Left lobe of liver (tissue), 2 donors: ENCODE data around the gene GABARAP. TPM values are rescaled to one million over a fixed set of nuclear protein-coding genes. Genes with fewer than 3 reads are reported as not detected.
A peak's percentile ranks its signal among the peaks of the same experiment; 100 is the strongest.

Experiments used
- ATAC-seq: fragments of 200-7000 bp; cut with Tn5 transposase; one replicate; pipeline ENCODE4 v1.9.1; 2020; ENCODE audit warnings: mild to moderate bottlenecking, moderate library complexity
- DNase-seq: peaks from one replicate; pipeline ENCODE4 v3.0.0-alpha.2; 2020; ENCODE audit warnings: low spot score
- total RNA-seq: library from RNA; stranded (reverse); gene quantifications from one replicate; pipeline ENCODE4 v1.2.1, GENCODE V29; 2021
- donor health status: DM: no; HTN: no; CAD: no; lungs with moderate emphysema.
- donor health status: DM: no; HTN: yes; CAD: no.

GABARAP gene
- total RNA-seq, 1 donor from 2014 or later: 235 TPM

- no peak for ATAC-seq
- no peak for DNase-seq
Observed at GRCh38 chr17:7208754-7209460, 33.3 kb downstream of the GABARAP start.

DNA sequence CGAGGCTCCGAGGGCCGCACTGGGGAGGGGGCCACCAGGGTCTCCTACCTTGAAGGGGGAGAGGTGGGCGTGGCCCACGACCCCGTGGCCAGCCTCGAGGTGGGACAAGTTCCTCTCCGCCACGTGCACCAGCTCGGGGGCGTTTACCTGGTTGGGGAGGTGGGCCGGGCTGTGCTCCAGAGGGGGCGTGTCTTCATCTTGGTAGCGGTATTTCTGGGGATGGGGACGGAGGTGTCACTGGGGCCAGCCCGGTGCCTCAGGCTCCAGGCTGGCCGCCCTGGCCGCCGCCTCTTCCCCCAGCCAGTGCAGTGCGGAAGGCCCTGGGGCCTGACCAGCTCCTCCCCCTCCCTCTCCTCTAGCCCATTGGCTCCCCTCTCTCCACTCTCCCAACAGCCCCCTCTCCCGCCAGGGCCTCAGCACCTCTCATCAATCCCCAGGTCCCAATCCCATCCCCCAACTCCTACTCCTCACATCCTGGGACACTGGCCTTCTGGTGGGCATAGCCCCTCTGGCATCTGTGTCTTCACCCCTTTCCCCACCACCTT, 34.1 kb downstream of the GABARAP start:
- ATAC-seq (no peak), DNase-seq (no peak)

GRCh38 chr17:7207120-7208001, 34.9 kb downstream of the GABARAP start:
- no peak for DNase-seq
- no peak for ATAC-seq

DNA sequence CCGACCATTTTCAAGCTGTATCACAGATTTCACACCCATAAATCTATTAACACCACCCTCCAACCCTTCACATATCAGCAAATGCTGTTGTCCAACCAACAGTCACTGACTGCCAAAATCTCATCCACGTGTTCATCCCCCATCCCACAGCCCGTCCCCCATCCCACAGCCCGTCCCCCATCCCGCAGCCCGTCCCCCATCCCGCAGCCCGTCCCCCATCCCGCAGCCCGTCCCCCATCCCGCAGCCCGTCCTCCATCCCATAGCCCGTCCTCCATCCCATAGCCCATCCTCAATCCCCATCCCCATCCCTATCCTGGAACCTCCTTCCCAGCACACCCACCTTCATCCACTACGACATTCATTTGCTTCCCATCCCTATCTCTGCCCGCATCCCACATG, 36.7 kb downstream of the GABARAP start:
- no peak for DNase-seq
- no peak for ATAC-seq

DNA sequence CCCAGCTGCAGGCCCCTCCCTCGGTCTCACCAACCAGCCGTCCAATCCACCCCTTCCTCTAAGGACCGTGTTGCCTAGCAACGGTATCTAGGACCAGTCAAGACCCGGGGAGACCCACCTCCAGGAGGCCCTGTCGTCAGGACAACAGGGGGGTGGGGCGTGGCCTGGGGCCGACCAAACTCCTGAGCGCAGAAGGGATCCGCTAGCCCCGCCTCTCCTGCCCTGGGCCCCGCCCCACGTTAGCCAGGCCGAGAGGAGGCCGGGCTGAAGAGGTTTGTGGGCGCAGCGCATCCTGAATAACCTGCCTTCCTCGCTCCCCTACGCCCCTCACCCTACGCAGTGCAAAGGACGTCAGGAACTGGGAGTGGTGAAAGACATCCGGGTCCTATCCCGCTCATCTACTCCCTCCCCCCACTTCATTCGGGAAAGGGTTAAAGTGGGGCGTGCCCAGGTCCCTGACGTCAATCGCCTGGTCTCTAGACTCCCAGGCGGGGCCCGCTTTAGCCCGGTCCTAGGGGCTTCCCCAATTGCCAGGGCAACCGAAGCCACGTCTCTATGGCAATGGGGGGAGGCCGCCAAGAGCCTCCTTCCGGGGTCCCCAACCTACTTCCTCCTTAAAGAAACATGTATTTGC, 37.3 kb downstream of the GABARAP start:
- ATAC-seq: peak; percentile 78
- DNase-seq: no peak

GRCh38 chr17:7204336-7204735, 37.9 kb downstream of the GABARAP start:
- no peak for ATAC-seq
- DNase-seq: no peak

DNA sequence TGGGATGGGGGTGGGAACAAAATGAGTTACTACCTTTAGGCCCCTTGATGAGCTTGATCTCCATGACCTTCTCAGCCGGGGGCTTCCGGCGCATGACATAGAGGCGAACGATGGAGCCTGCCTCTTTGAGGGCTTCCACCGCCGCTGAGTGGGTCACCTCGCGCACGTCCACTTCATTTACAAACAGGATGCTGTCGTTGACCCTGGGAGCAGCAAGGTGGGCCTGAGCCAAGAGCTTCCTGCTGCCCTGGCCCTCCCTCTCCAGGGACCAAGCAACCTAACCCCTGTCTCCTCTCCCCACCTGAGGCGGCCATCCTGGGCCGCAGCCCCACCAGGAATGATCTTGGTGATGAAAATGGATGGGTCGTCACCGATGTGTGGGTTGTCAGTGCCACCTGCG, 38.9 kb downstream of the GABARAP start:
- ATAC-seq: no peak
- DNase-seq: no peak

GRCh38 chr17:7196651-7197401, 45.4 kb downstream of the GABARAP start:
- DNase-seq (no peak), ATAC-seq (no peak)

GRCh38 chr17:7195971-7196370, 46.3 kb downstream of the GABARAP start:
- no peak for ATAC-seq

DNA sequence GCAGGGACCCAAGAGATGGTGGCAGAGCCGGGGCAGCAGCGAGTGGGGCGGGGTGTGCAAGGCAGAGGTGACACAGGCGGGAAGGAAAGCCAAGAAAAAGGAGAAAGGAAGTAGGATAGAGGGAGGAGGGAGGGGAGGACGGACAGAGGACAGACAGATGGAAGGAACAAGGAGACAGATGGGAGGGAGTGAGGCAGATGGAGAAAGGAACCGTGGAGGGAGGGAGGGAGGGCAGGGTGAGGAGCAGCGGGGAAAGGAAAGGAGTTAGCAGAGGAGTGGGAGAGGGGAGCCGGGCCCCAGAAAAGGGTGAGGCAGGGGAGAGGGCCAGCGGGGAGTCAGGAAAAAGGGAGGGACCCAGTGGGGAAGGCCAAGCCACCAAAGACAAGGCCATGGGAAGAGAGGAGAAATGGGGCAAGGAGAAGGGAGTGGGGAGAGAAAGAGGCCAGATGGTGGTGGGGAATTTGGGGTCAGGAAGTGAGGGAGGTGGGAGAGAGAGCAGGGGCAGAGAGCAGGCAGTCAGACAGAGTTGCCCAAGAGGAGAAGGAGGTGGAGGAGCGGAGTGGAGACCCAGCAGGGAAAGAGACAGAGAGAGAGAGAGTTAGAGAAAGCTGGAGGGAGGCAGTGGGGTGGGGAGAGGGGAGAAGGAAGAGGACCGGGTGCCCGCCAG, 49.8 kb downstream of the GABARAP start:
- DNase-seq (no peak), ATAC-seq (no peak)

More at GRCh38 chr17:7195971-7196370, 46.3 kb downstream of the GABARAP start:
- DNase-seq: no peak

DNA sequence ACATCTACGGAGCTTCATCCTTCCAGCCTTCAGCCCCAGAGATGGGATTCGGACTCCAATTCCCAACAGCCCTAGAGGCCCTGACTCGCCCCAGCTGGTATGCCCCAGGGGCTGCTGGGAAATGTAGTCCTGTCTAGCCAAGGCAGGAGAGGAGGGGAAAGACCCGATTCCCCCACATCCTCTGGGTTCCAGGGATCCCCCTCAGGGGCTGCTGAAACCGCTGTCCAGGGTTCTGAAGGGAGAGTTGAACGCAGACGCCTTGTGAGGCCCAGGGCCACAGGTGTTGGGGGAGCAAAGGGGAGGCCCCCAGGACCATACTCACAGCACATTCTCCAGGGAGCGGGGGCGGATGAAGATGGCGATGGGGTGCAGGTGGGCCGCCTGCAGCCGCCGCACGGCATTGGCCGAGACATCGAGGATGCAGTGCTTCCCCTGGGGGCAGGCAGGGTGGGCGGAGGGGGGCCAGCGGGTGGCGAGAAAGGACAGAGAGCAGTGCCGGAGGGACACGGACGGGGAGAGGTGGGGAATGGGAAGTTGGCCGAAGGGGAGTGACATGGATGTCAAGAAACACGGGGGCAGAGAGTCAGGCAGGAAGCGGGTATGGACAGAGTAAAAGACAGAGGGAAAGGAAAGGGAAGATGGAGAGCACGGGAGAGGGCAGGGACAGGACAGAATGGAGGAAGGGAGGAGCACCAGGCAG, 50.5 kb downstream of the GABARAP start:
- DNase-seq: peak; percentile 63
- peak; percentile 92 for ATAC-seq

- no peak for DNase-seq
- ATAC-seq: no peak
Observed at GRCh38 chr17:7191069-7191468, 51.2 kb downstream of the GABARAP start.

- no peak for DNase-seq
- no peak for ATAC-seq
Observed at GRCh38 chr17:7190276-7190917, 51.9 kb downstream of the GABARAP start.

Other genes starting within 250 kb of the GABARAP start
- gene ALOX12, start 246.4 kb downstream of the GABARAP start, total RNA-seq: not detected
- 83.9 TPM for gene RNASEK, start 229.8 kb downstream of the GABARAP start, total RNA-seq
- 1.7 TPM for gene BCL6B, start 219.4 kb downstream of the GABARAP start, total RNA-seq
- gene SLC16A13, start 206.4 kb downstream of the GABARAP start, total RNA-seq: 39.9 TPM
- gene SLC16A11, start 198.4 kb downstream of the GABARAP start, total RNA-seq: 2.5 TPM
- 1.1 TPM for gene CLEC10A, start 162.2 kb downstream of the GABARAP start, total RNA-seq
- 442 TPM for gene ASGR2, start 127.6 kb downstream of the GABARAP start, total RNA-seq
- gene ASGR1, start 63.1 kb downstream of the GABARAP start, total RNA-seq: 526 TPM
- 5.5 TPM for gene DLG4, start 22.6 kb downstream of the GABARAP start, total RNA-seq
- 1,044 TPM for gene ACADVL, start 22.5 kb downstream of the GABARAP start, total RNA-seq
- gene DVL2, start 7.9 kb downstream of the GABARAP start, total RNA-seq: 10.0 TPM
- gene PHF23, start 3.0 kb downstream of the GABARAP start, total RNA-seq: 16.5 TPM
- gene CTDNEP1, start 9.3 kb upstream of the GABARAP start, total RNA-seq: 35.1 TPM
- 27.5 TPM for gene ELP5, start 9.8 kb upstream of the GABARAP start, total RNA-seq
- 20.5 TPM for gene CLDN7, start 20.0 kb upstream of the GABARAP start, total RNA-seq
- gene SLC2A4, start 39.3 kb upstream of the GABARAP start, total RNA-seq: 0.48 TPM
- gene YBX2, start 52.2 kb upstream of the GABARAP start, total RNA-seq: 0.81 TPM
- 242 TPM for gene EIF5A, start 65.2 kb upstream of the GABARAP start, total RNA-seq
- gene GPS2, start 72.9 kb upstream of the GABARAP start, total RNA-seq: 21.2 TPM
- gene NEURL4, start 86.9 kb upstream of the GABARAP start, total RNA-seq: 17.0 TPM
- 3.4 TPM for gene ACAP1, start 94.1 kb upstream of the GABARAP start, total RNA-seq
- 2.6 TPM for gene KCTD11, start 109.7 kb upstream of the GABARAP start, total RNA-seq
- not detected for gene TMEM95, start 112.7 kb upstream of the GABARAP start, total RNA-seq
- gene TNK1, start 138.6 kb upstream of the GABARAP start, total RNA-seq: 5.2 TPM
- 7.0 TPM for gene PLSCR3, start 152.1 kb upstream of the GABARAP start, total RNA-seq
- gene TMEM256, start 161.6 kb upstream of the GABARAP start, total RNA-seq: 80.1 TPM
- 3.9 TPM for gene NLGN2, start 165.4 kb upstream of the GABARAP start, total RNA-seq
- gene SPEM1, start 177.9 kb upstream of the GABARAP start, total RNA-seq: not detected
- not detected for gene SPEM2, start 183.2 kb upstream of the GABARAP start, total RNA-seq
- not detected for gene SPEM3, start 186.4 kb upstream of the GABARAP start, total RNA-seq
- gene TMEM102, start 193.0 kb upstream of the GABARAP start, total RNA-seq: 4.0 TPM
- gene FGF11, start 197.1 kb upstream of the GABARAP start, total RNA-seq: 0.86 TPM
- 10.9 TPM for gene CHRNB1, start 202.6 kb upstream of the GABARAP start, total RNA-seq
- gene ZBTB4, start 237.2 kb upstream of the GABARAP start, total RNA-seq: 7.9 TPM
- gene SLC35G6, start 239.0 kb upstream of the GABARAP start, total RNA-seq: not detected
- 55.9 TPM for gene POLR2A, start 241.9 kb upstream of the GABARAP start, total RNA-seq